Central memory CD8-positive, alpha-beta T cell (primary cell): ENCODE data around the gene GIMAP6.
A peak's percentile ranks its signal among the peaks of the same experiment; 100 is the strongest.
"Not testable (repeated sequence)": the region's sequence is repeated elsewhere in the genome, so short reads cannot be mapped to it uniquely, and the experiment has no call there.

Experiments used
- ATAC-seq: fragments of 150-1000 bp; cut with Tn5 transposase; replicated peaks from 2 replicates; pipeline ENCODE4 v1.10.0; 2022; ENCODE audit warnings: mild to moderate bottlenecking, moderate FRiP score, moderate number of reproducible peaks; ENCODE audit not compliant: poor library complexity, severe bottlenecking; ENCODE audit errors: extremely low read depth
- DNase-seq, 2 donors: peaks; one replicate each; pipeline ENCODE4 v3.0.0; 2021; ENCODE audit warnings: low spot score in 2 of 2
- H3K27ac Mint-ChIP-seq: one replicate; pipeline ENCODE4 v1.8.0; 2022; ENCODE audit warnings: low read depth, mild to moderate bottlenecking, moderate library complexity, mixed read lengths
- H3K27me3 Mint-ChIP-seq: one replicate; pipeline ENCODE4 v1.8.0; 2022; ENCODE audit warnings: mixed read lengths
- H3K36me3 Mint-ChIP-seq: one replicate; pipeline ENCODE4 v1.8.0; 2022; ENCODE audit warnings: mild to moderate bottlenecking, moderate library complexity, mixed read lengths; ENCODE audit not compliant: insufficient read depth
- H3K4me1 Mint-ChIP-seq: one replicate; pipeline ENCODE4 v1.8.0; 2022; ENCODE audit warnings: mixed read lengths
- H3K4me3 Mint-ChIP-seq: one replicate; pipeline ENCODE4 v1.8.0; 2022; ENCODE audit warnings: mild to moderate bottlenecking, moderate library complexity, mixed read lengths
- H3K9me3 Mint-ChIP-seq: one replicate; pipeline ENCODE4 v1.8.0; 2022; ENCODE audit warnings: mixed read lengths

Gene GIMAP6

GRCh38 chr7:150595361-150595760 is 36.8 kb downstream of the GIMAP6 start:
- ATAC-seq (no peak), DNase-seq (no peak)
- H3K9me3 Mint-ChIP-seq = peaks cover 21% of the 10 kb centered on the region
- H3K36me3 Mint-ChIP-seq = peaks cover 2% of the 10 kb centered on the region
- no peak overlapping the region for H3K4me3 Mint-ChIP-seq
- no peaks in the 10 kb centered on the region for H3K27me3 Mint-ChIP-seq
- H3K4me1 Mint-ChIP-seq = peaks cover 31% of the 10 kb centered on the region
- no peak overlapping the region for H3K27ac Mint-ChIP-seq

DNA sequence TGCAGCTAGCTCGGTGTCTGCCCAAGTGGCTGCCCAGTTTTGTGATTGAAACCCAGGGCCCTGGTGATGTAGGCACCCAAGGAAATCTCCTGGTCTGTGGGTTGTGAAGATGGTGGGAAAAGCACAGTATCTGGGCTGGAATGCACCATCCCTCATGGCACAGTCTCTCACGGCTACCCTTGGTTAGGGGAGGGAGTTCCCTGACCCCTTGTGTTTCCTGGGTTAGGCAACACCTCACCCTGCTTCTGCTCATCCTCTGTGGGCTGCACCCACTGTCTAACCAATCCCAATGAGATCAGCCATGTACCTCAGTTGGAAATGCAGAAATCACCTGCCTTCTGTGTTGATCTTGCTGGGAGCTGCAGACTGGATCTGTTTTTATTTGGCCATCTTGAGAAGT is 37.4 kb downstream of the GIMAP6 start:
- Mint-ChIP-seq H3K27me3 (no peaks in the 10 kb centered on the region), H3K4me1 (peaks cover 26% of the 10 kb centered on the region), H3K27ac (no peak overlapping the region), H3K36me3 (peaks cover 2% of the 10 kb centered on the region), H3K9me3 (peaks cover 21% of the 10 kb centered on the region), H3K4me3 (no peak overlapping the region)
- no peak for ATAC-seq
- DNase-seq = no peak

- Mint-ChIP-seq H3K36me3 (peaks cover 2% of the 10 kb centered on the region), H3K27ac (no peak overlapping the region), H3K9me3 (peaks cover 17% of the 10 kb centered on the region), H3K27me3 (no peaks in the 10 kb centered on the region), H3K4me1 (peaks cover 27% of the 10 kb centered on the region), H3K4me3 (no peak overlapping the region)
- ATAC-seq = no peak
- DNase-seq = no peak
These were observed 44.6 kb downstream of the GIMAP6 start for GRCh38 chr7:150587551-150587950.

DNA sequence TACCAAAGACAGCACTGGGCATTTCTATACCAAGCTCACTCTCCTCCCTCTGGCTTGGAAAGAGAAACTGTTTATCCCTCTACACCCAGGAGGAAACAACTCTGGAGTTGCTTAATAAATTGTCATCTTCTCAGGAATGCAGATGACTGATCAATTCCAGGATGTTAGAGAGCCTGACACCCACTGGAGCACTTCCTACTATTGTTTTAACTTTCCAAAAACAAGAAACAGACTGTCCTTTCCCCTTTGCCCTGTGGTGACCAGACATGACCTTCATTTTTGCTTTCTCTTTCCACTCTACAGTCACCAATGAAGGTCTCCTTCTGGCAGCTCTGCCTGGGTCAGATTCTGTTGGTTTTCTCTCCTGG is 45.4 kb downstream of the GIMAP6 start:
- Mint-ChIP-seq H3K36me3 (peaks cover 4% of the 10 kb centered on the region), H3K4me3 (peak overlapping the region; percentile 4), H3K4me1 (peaks cover 27% of the 10 kb centered on the region), H3K27me3 (no peaks in the 10 kb centered on the region), H3K9me3 (peaks cover 9% of the 10 kb centered on the region), H3K27ac (peak overlapping the region; percentile 7)
- ATAC-seq = peak; percentile 43
- no peak for DNase-seq

DNA sequence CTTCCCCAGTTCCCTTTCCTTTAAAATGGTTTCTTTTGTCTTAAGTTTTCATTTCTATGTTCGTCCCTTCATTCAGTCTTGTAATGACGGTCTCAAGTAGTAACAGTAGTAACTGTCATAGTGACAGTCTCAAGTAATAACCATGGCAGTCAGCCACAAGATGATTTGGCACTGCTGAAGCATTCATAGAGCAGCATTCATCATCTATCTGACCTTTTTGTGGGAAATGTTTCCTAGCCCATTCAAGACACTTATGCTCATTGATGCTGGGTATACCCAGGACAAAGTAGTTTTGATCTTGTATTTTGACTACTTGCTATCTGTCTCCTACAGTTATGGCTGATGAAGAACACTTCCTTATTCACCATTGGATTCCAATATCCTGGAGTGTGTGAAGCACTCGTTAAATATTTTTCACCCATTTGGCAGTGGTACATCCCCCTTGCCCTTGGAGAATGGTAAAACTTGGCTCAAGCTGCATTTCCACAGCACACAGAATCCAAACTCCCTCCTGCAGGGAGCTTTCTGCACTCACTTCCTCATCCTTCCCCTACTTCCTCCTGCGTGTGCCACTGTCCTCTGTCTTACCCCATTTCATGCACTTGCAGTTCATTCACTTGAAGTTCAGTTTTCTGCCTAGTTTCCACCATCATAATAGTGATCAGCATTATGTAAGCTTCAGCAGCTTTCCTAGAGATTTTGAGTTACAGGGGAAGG is 46.0 kb downstream of the GIMAP6 start:
- H3K27ac Mint-ChIP-seq = peak overlapping the region; percentile 7
- H3K36me3 Mint-ChIP-seq = peaks cover 4% of the 10 kb centered on the region
- H3K9me3 Mint-ChIP-seq = peaks cover 8% of the 10 kb centered on the region
- ATAC-seq (no peak), DNase-seq (no peak)
- no peaks in the 10 kb centered on the region for H3K27me3 Mint-ChIP-seq
- H3K4me3 Mint-ChIP-seq = no peak overlapping the region
- peaks cover 27% of the 10 kb centered on the region for H3K4me1 Mint-ChIP-seq

GRCh38 chr7:150585199-150585598 is 47.0 kb downstream of the GIMAP6 start:
- Mint-ChIP-seq H3K4me3 (no peak overlapping the region), H3K27me3 (no peaks in the 10 kb centered on the region), H3K36me3 (peaks cover 4% of the 10 kb centered on the region), H3K4me1 (peaks cover 27% of the 10 kb centered on the region), H3K9me3 (peaks cover 17% of the 10 kb centered on the region), H3K27ac (peak overlapping the region; percentile 7)
- ATAC-seq (no peak), DNase-seq (no peak)

DNA sequence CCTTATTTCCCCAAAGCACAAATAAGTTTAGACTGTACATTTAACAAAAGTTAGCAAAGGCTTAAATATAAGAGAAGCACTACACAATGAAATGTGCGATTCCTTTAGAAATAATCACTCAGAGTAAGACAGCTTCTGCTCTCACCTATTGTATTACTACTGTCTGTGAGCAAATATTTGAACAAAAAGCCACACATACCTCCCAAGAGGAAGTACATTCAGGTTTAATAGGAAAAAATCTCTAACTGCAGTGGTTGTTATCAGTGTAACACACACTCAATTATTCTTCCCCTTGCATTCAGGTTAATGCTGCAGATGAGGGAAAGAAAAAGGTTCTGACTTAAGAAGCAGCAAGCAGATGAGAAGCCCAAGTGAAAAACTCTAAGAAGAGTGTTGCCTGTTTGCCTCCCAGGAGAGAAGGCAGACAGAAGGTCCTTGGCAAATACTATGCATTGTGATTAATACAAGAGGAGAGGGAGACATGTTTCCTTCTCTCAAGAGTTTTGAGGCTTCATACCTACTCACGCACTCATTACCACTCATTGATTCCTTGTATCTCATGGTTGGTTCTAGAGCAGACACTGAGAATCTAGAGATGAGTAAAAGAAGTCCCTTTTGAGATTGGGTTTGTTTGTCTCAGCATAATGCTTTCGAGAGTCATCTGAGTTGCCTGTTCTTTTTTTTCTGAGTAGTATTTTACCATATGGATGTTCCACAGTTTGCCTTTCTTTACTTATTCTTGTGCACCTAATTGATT is 51.4 kb downstream of the GIMAP6 start:
- H3K9me3 Mint-ChIP-seq = peaks cover 30% of the 10 kb centered on the region
- no peak overlapping the region for H3K27ac Mint-ChIP-seq

DNA sequence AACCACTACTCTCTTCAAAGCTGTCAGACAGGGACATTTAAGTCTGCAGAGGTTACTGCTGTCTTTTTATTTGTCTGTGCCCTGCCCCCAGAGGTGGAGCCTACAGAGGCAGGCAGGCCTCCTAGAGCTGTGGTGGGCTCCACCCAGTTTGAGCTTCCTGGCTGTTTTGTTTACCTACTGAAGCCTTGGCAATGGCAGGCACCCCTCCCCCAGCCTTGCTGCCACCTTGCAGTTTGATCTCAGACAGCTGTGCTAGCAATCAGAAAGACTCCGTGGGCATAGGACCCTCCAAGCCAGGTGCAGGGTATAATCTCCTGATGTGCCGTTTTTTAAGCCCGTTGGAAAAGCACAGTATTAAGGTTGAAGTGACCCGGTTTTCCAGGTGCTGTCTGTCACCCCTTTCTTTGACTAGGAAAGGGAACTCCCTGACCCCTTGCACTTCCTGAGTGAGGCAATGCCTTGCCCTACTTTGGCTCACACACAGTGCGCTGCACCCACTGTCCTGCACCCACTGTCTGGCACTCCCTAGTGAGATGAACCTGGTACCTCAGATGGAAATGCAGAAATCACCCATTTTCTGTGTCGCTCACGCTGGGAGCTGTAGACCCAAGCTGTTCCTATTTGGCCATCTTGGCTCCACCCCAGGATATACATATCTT is 52.1 kb downstream of the GIMAP6 start:
- not testable (repeated sequence) for ATAC-seq
- peaks cover 25% of the 10 kb centered on the region for H3K4me1 Mint-ChIP-seq

More for the DNA sequence above, 51.4 kb downstream of the GIMAP6 start:
- no peak overlapping the region for H3K4me3 Mint-ChIP-seq
- ATAC-seq (no peak), DNase-seq (no peak)
- no peaks in the 10 kb centered on the region for H3K27me3 Mint-ChIP-seq
- peaks cover 28% of the 10 kb centered on the region for H3K4me1 Mint-ChIP-seq
- H3K36me3 Mint-ChIP-seq = peaks cover 3% of the 10 kb centered on the region

More for the DNA sequence above, 52.1 kb downstream of the GIMAP6 start:
- not testable (repeated sequence) for H3K36me3 Mint-ChIP-seq, H3K27me3 Mint-ChIP-seq, H3K27ac Mint-ChIP-seq, H3K4me3 Mint-ChIP-seq, DNase-seq
- H3K9me3 Mint-ChIP-seq = peaks cover 30% of the 10 kb centered on the region
